NCI-H2171 (cell line): ENCODE data around the gene HYAL3.

Experiments used
- DNase-seq: peaks from one replicate; lab custom pipeline; 2025; lab: John Stamatoyannopoulos, UW

Gene HYAL3

DNA sequence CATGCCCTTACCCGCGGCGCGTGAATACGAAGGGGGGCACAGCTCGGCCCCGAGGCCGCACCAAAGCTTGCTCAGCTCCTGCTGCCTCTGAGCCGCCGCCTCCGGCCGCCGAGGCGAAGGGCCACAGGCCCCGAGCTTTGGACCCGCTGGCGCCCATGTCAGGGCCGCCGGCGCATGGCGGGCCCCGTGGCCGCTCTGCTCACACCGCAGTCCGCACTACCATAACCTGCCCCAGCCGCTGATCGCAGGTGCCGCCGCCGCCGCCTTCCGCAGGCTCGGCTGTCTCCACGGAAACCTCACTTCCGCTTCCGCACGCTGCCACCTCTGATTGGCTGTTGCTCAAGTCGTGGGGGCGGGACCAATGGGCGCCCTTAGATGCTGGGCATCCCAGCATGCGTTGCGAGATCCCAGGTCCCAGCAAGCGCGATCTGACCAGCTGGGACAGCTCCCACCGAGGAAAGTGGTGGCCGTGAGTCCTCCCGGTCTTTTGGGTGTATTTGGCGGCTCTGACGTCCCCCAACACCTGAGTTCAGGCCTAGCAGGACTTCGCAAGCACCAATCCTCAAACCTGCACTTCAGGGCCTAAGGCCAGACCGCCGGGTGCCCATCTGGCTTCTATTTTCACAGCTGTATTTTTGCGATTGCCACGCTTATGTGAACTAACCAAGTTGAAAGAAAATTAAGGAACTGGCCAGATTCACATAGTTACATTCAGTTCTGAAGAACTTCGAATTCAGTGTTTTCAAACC lies 28.9 kb upstream of the HYAL3 start, which contains the start of gene TUSC2:
Gene TUSC2, minus strand, starts transcription at position 281 of the 749 bp plus-strand sequence. Its CDS starts 124 bp downstream, at position 157.
- DNase-seq, result peak; percentile 87

- DNase-seq, result no peak
Observed at GRCh38 chr3:50327129-50327528, 27.9 kb upstream of the HYAL3 start.

DNA sequence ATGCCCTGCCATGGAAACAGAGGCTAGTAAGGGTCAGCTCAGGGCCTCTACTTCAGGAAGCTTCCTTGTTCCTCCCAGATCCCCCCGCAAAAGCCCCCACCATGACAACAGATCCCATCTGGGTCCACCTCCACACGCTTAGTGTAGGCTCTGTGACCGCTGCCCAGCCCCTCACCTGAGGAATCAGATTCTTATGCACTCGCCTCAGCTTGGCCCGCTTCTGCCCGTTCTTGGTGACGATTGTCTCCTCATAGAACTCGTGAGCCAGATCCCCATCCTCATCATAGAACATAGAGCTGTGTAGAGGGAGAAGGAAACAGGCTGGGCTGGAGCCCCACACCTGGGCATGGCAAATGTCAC lies 27.0 kb upstream of the HYAL3 start:
- no peak for DNase-seq

GRCh38 chr3:50325497-50326181 lies 26.4 kb upstream of the HYAL3 start:
- DNase-seq, result no peak

DNA sequence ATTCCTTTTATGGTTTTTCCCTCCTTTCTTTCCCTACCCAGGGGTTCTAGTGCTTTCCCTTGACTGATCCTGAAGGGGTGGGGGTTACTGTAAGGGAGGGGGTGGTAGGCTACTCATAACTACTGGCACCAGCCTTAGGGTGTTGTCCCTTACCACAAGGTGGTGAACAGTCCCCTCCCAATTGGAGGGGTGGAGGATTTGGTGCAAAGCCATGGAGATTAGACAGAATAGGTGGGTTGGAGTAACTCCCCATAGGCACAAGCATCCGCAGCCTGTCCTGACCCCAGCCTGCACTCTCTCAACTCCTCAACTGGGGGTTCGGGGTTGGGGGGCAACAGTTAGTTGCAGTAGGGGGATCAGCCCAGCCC lies 25.9 kb upstream of the HYAL3 start:
- no peak for DNase-seq

DNA sequence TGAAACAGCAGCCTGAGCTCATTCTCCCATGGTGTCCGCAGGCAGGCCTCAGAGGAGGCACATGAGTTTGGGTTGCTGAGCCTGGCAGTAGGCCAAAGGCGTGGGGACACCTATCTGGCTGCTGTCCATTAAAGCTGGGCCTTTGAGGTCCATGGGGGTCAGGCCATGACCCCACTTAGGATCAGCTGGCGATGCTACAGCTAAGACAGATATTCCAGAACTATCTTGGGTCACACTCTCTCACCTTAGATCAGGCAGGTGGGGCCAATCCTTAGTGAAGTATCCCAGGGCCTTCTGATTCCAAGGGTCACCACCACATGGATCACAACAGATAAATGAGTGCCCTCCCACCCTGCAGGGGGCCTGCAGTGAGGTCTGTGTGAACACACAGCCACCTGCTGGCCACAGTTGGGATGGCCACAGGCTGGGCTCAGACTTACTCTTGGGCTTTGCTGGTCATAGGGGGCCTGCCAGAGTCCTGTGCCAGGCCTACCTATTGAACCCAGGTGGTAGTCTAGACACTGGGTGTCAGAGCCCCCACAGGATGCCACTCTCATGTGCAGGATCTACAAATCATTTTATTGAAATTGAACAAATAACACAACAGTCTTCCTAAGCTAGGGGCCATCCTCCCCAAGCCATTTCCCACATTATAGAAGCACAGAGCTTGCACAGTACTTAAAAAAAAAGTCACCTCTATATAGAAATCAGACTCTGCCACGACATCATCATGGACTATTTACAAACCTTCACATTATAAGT lies 25.3 kb upstream of the HYAL3 start:
- no peak for DNase-seq

DNA sequence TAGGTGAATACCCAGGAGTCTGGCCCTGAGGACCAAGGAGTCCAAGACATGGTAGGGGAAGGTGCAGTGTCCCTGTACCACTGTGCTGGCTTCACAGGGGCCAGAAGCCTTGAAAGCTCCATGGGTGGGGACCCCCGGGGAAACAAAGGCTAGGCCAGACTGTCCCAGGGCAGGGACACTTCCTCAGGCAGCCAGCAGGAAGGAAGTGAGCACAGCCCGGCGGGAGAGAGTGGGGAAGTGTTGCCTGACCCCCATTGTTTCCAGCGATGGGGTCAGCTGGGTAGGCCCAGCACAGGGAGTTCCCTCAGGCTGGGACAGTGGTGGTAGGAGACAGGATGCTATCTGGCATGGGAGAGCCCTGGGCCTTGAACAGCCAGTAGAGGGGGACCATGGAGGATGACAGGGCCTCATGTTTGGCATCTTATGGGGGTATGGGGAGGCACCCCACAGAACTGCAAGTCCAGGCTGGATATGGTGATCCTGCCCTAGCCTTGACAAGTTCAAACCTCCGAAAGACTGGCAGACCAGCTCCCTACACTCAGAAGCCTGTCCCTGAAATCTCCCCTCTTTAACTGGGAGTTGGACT lies 24.5 kb upstream of the HYAL3 start:
- DNase-seq, result no peak

DNA sequence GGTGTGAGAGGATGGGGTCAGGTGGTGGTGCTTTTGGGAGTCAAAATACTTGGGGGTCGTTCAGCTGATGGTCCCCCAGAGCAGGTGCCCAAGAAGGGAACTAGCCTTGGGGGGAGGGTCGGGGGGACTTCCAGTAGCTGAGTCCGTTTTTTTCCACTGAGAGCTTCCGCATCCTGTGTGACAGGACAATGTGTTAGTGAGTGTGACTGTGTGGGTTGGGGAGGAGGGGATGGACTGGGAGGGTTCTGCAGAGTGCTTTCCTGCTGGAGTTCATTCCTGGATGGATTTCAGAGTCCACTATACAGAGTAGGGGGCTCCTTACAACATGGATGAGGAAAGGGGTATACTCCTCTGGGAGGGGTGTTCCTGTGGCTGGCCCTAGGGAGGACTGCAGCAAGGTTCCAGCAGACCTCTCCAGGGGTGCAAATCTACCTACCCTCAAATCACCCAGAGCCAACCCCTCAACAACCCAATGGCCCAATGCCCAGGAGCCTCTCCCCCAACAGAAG lies 23.9 kb upstream of the HYAL3 start:
- no peak for DNase-seq

DNA sequence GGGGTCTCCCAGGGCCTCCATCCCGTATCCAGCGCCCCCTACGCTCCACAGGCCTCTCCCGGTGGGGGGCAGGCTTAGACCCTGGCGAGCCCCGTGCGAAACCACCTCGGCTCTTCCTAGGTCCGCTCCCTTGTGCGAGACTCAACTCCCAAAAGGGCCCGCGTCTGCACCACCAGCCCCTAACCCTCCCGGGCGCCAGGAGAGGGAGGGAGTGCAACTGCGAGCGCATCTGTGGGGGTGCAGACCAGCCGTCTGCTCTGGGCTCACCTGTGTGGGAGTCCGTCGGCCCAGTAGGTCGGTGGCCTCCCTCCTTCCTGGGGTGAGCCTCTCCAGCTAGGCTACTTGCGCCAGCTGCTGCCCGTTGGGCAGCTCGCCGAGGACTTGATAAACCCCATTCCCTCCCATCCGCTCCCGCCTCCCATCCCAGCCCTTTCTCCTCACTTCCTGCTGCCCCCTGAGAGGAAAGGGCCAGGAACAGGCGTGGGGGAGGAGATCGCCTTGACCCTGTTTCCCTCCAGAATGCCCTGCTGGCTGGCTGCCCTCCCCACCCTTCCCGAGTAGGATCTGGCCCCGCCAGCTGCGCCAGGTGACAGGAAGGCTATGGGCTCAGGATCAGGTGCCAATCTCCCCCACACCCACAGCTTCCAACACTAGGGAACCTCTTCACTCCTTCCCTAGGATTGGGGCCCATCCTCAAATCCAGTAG lies 23.3 kb upstream of the HYAL3 start, which contains the start of gene HYAL2:
Gene HYAL2, minus strand, starts transcription at position 360 of the 706 bp plus-strand sequence. CDS start 2,256 bp downstream, outside the sequence.
- no peak for DNase-seq

DNA sequence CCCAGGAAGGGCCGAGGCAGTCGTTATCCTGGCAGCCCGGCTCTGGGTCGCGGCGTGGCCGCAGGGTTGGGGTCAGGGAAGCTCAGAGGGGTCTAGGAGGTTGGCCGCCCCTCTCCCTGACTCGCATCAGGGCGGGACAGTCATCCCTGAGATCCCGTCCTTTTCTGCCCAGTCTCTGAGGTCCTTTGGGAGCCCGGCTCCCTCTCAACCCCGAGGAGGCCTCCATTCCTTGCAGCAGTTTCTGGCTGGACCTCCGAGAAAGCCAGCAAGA lies 22.8 kb upstream of the HYAL3 start:
- no peak for DNase-seq

- DNase-seq, result peak; percentile 73
Observed at GRCh38 chr3:50321336-50322114, 22.3 kb upstream of the HYAL3 start.

DNA sequence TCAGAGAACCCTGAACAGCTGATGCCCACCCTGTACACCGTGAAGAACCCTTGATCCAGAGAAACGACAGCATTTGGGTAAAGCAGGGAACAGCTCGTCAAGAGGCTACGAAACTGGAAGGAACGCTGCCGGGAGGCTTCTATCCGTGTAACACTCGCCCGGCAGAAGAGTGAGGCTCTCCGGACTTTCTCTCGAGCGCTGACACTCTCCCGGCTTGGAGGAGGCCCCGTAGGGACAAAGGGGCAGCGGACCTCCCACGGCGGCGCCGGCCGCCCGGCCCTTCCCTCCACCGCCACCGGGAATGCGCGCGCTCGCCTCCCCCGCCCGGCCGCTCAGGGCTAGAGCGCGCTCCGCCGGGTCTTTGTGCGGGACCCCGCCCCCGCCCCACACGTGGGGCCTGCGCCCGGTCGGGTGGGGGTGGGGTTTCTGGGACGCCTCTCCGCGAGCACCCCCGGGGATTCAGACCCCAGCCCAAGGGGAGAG lies 21.7 kb upstream of the HYAL3 start:
- DNase-seq, result peak; percentile 61

DNA sequence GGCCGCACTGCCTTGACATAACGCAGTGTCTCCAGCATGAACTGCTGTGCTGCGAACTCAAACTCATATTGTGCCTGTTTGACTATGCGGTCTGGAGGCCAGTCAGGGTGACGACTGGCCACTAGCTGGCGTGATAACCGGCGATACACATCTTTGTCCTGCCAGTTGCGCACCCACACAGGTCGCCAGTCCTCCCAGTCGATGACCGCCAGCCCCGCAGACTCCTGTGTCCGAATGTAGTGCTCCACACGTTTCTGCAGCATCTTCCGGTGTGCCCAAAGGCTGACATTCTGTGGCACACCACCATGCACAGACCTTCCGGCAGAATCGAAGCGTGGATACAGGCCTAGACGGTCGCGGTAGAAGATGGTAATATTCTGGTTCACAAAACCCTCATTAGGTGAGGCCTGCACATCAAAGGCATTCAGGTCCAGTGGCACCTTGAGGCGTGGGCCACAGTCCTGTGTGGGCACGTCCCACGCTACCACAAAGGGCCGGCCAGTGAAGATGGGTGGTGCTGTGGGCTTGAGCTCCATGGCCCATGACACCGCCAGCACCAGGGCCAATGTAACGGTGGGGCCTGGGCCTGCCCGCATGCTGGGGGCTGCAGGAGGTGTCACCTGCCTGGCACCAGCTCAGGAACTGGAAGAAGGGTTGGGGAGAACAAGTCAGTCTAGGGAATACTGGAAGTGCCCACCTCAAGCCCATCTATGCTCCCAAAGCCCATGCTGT lies 20.9 kb upstream of the HYAL3 start:
- no peak for DNase-seq

GRCh38 chr3:50319181-50319893 lies 20.1 kb upstream of the HYAL3 start:
- DNase-seq, result no peak

GRCh38 chr3:50318615-50319014 lies 19.4 kb upstream of the HYAL3 start:
- DNase-seq, result no peak

GRCh38 chr3:50318163-50318562 lies 19.0 kb upstream of the HYAL3 start:
- DNase-seq, result no peak

DNA sequence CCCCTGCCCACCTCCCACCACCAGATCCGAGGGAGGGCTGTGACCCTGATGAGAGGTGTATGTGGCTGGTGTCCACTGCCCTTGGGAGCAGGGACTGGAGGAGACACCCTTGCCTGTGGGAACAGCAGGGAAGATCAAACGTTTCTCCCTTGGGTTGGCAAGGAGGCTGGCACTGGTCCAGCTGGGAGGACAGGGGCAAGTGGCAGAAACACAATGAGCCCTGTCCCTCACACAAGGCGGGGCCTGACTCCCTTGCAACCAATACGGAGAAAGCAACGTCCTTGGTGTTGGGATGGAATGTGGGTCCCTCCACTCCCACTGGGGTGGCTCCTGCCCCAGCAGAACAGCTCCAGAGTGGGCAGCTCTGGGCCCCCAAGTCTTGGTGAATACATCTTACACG lies 18.1 kb upstream of the HYAL3 start:
- no peak for DNase-seq

- DNase-seq, result peak; percentile 16
Observed at GRCh38 chr3:50316657-50317242, 17.5 kb upstream of the HYAL3 start.

DNA sequence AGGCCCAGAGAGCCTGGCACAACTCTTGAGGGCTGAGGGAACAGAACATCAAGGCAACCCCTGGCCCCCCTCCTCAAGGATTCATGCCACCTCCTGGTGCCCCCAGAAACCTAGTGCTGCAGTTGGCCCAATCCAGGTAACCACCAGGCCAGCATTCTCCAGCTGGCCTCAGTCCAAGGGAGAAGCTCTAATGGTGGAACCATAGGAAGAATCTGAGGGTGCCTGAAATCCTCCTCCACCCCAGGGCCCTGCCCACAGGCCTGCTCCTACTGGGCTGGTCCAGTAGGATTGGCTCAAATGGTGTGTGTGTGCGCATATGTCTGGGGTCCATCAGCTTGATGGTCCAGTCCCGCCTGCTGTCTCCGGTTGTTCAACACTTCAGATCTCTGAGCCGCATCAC lies 15.6 kb upstream of the HYAL3 start:
- DNase-seq, result no peak
